WTC11 (cell line): ENCODE data around the gene PAMR1. TPM values are rescaled to one million over a fixed set of nuclear protein-coding genes. Genes with fewer than 3 reads are reported as not detected.

Source experiments
- ATAC-seq: fragments of 200-7000 bp; cut with Tn5 transposase; 2 replicates; pipeline ENCODE4 v1.10.0; 2021; ENCODE audit warnings: mild to moderate bottlenecking, moderate library complexity
- CTCF ChIA-PET: fragments of 300-600 bp; sonication (Branson Sonifier 250); formaldehyde crosslinking; loops from one replicate; lab custom pipeline; 2021; ENCODE audit warnings: antibody characterized with exemption; lab: Charles Lee
- POLR2A ChIA-PET: fragments of 350-600 bp; sonication (Branson Sonifier 250); formaldehyde crosslinking; loops from one replicate; lab custom pipeline; 2021; ENCODE audit warnings: antibody characterized with exemption; lab: Charles Lee
- DNase-seq: peaks from one replicate; pipeline ENCODE4 v3.0.0; 2021; ENCODE audit warnings: low spot score
- H3K27ac Mint-ChIP-seq: 2 replicates; pipeline ENCODE4 v1.8.0; 2021; ENCODE audit warnings: mixed read lengths
- H3K27me3 Mint-ChIP-seq: 2 replicates; pipeline ENCODE4 v1.8.0; 2021; ENCODE audit warnings: low read depth, mild to moderate bottlenecking, moderate library complexity, mixed read lengths
- H3K36me3 Mint-ChIP-seq: 2 replicates; pipeline ENCODE4 v1.8.0; 2021; ENCODE audit warnings: mixed read lengths
- H3K4me1 Mint-ChIP-seq: 2 replicates; pipeline ENCODE4 v1.8.0; 2022; ENCODE audit warnings: mixed read lengths
- H3K4me3 Mint-ChIP-seq: 2 replicates; pipeline ENCODE4 v1.8.0; 2021; ENCODE audit warnings: mild to moderate bottlenecking, moderate library complexity, mixed read lengths
- H3K9me3 Mint-ChIP-seq: 2 replicates; pipeline ENCODE4 v1.8.0; 2021; ENCODE audit warnings: mixed read lengths
- AR ChIP-seq: fragments of 250-450 bp; sonication (Bioruptor Pico); IDR thresholded peaks from 2 replicates; pipeline ENCODE4 v1.9.0; 2021; ENCODE audit warnings: mild to moderate bottlenecking
- ATF1 ChIP-seq: sonication (generic); formaldehyde crosslinking; IDR thresholded peaks from 2 replicates; pipeline ENCODE4 v1.8.1; 2023; ENCODE audit warnings: mild to moderate bottlenecking, moderate library complexity, missing genetic modification reagents
- ATF3 ChIP-seq: sonication (generic); formaldehyde crosslinking; conservative IDR thresholded peaks from 2 replicates; pipeline ENCODE4 v1.8.1; 2022; ENCODE audit warnings: mild to moderate bottlenecking, missing genetic modification reagents
- CREM ChIP-seq: sonication (generic); formaldehyde crosslinking; IDR thresholded peaks from 2 replicates; pipeline ENCODE4 v1.8.1; 2022; ENCODE audit warnings: mild to moderate bottlenecking, missing genetic modification reagents, moderate library complexity
- CTCF ChIP-seq: fragments of 200-600 bp; IDR thresholded peaks from 2 replicates; pipeline ENCODE4 v1.8.0; 2022; ENCODE audit warnings: antibody characterized with exemption
- ESRRA ChIP-seq: sonication (generic); formaldehyde crosslinking; IDR thresholded peaks from 2 replicates; pipeline ENCODE4 v1.8.1; 2022; ENCODE audit warnings: mild to moderate bottlenecking, missing genetic modification reagents, borderline replicate concordance
- ETV6 ChIP-seq: sonication (generic); formaldehyde crosslinking; IDR thresholded peaks from 2 replicates; pipeline ENCODE4 v1.8.1; 2022; ENCODE audit warnings: mild to moderate bottlenecking, missing genetic modification reagents
- FOXK1 ChIP-seq: sonication (generic); formaldehyde crosslinking; IDR thresholded peaks from 2 replicates; pipeline ENCODE4 v1.8.0; 2022; ENCODE audit warnings: mild to moderate bottlenecking, moderate library complexity, missing genetic modification reagents
- FOXP1 ChIP-seq: sonication (generic); formaldehyde crosslinking; IDR thresholded peaks from 2 replicates; pipeline ENCODE4 v1.8.0; 2022; ENCODE audit warnings: missing genetic modification reagents, mild to moderate bottlenecking, moderate library complexity, borderline replicate concordance
- GTF2I ChIP-seq: fragments of 250-450 bp; sonication (Bioruptor Pico); conservative IDR thresholded peaks from 2 replicates; pipeline ENCODE4 v1.4.0; 2021; ENCODE audit warnings: mild to moderate bottlenecking
- HMGA2 ChIP-seq: fragments of 250-450 bp; sonication (Bioruptor Pico); IDR thresholded peaks from 2 replicates; pipeline ENCODE4 v1.4.0; 2021; ENCODE audit warnings: mild to moderate bottlenecking, moderate library complexity
- JUN ChIP-seq: sonication (generic); formaldehyde crosslinking; IDR thresholded peaks from 2 replicates; pipeline ENCODE4 v1.8.0; 2023; ENCODE audit warnings: mild to moderate bottlenecking, missing genetic modification reagents
- MYBL2 ChIP-seq: sonication (generic); formaldehyde crosslinking; IDR thresholded peaks from 2 replicates; pipeline ENCODE4 v1.8.1; 2023; ENCODE audit warnings: mild to moderate bottlenecking, moderate library complexity, missing genetic modification reagents
- NFYB ChIP-seq: sonication (generic); formaldehyde crosslinking; conservative IDR thresholded peaks from 2 replicates; pipeline ENCODE4 v1.8.0; 2022; ENCODE audit warnings: low read depth, missing genetic modification reagents
- OVOL2 ChIP-seq: fragments of 250-450 bp; sonication (Bioruptor Pico); IDR thresholded peaks from 2 replicates; pipeline ENCODE4 v1.9.0; 2021; ENCODE audit warnings: mild to moderate bottlenecking, borderline replicate concordance
- PRRX2 ChIP-seq: fragments of 250-450 bp; sonication (Bioruptor Pico); IDR thresholded peaks from 2 replicates; pipeline ENCODE4 v1.8.0; 2021; ENCODE audit warnings: mild to moderate bottlenecking
- TEAD1 ChIP-seq: sonication (generic); formaldehyde crosslinking; IDR thresholded peaks from 2 replicates; pipeline ENCODE4 v1.8.0; 2022; ENCODE audit warnings: mild to moderate bottlenecking, missing genetic modification reagents
- ZNF263 ChIP-seq: sonication (generic); formaldehyde crosslinking; IDR thresholded peaks from 2 replicates; pipeline ENCODE4 v1.8.1; 2022; ENCODE audit warnings: low read depth, mild to moderate bottlenecking, moderate library complexity, missing genetic modification reagents
- ZNF416 ChIP-seq: fragments of 250-450 bp; sonication (Bioruptor Pico); IDR thresholded peaks from 2 replicates; pipeline ENCODE4 v1.9.0; 2021; ENCODE audit warnings: mild to moderate bottlenecking, inconsistent platforms
- ZNF512 ChIP-seq: sonication (generic); formaldehyde crosslinking; IDR thresholded peaks from 2 replicates; pipeline ENCODE4 v1.8.1; 2022; ENCODE audit warnings: missing genetic modification reagents, borderline replicate concordance
- ZSCAN18 ChIP-seq: fragments of 250-450 bp; sonication (Bioruptor Pico); IDR thresholded peaks from 2 replicates; pipeline ENCODE4 v2.1.2; 2022; ENCODE audit warnings: mild to moderate bottlenecking, moderate library complexity
- total RNA-seq: library from RNA; stranded (reverse); gene quantifications from 3 replicates; pipeline ENCODE4 v1.2.3, GENCODE V29; 2021

PAMR1 gene
- total RNA-seq, 1 experiment from 2014 or later, result 3.2 TPM

- ChIA-PET CTCF (no interaction called here), POLR2A (no interaction called here)
- Mint-ChIP-seq H3K27ac (peak overlapping the region; percentile 48; the same call in 1 of the 2 replicates), H3K4me1 (peaks cover 17% of the 10 kb centered on the region), H3K27me3 (peaks cover 3% of the 10 kb centered on the region; the same call in 1 of the 2 replicates), H3K9me3 (no peaks in the 10 kb centered on the region), H3K36me3 (no peaks in the 10 kb centered on the region), H3K4me3 (no peak overlapping the region)
- DNase-seq, result no peak
- ATAC-seq, result peak; percentile 86
- TF ChIP-seq CTCF (0 out of 2 replicates have a peak, but pooled peaks have one; percentile 12), PRRX2 (no peak)
Measured at GRCh38 chr11:35554491-35555437, 29.3 kb upstream of the PAMR1 start.

- H3K4me3 Mint-ChIP-seq, result no peak overlapping the region
- POLR2A ChIA-PET, result no interaction called here
- TF ChIP-seq GTF2I (CRISPR knock-in tag) (no peak), OVOL2 (CRISPR knock-in tag) (no peak), ZNF512 (no peak), ZNF416 (no peak), ZSCAN18 (CRISPR knock-in tag) (no peak), MYBL2 (CRISPR knock-in tag) (no peak), ATF3 (CRISPR knock-in tag) (no peak), ZNF263 (CRISPR knock-in tag) (no peak), ATF1 (no peak), FOXP1 (CRISPR knock-in tag) (no peak), FOXK1 (no peak), HMGA2 (CRISPR knock-in tag) (no peak), CREM (CRISPR knock-in tag) (no peak), ESRRA (CRISPR knock-in tag) (no peak), NFYB (CRISPR knock-in tag) (no peak), TEAD1 (CRISPR knock-in tag) (no peak), ETV6 (no peak), AR (no peak), JUN (no peak)
- TF ChIP-seq, all 79 proteins: peak for 0
- no peaks in the 10 kb centered on the region for H3K36me3 Mint-ChIP-seq
- DNase-seq (no peak), ATAC-seq (no peak)
- H3K27me3 Mint-ChIP-seq, result no peaks in the 10 kb centered on the region; the same call in 1 of the 2 replicates
- CTCF ChIA-PET, result no interaction called here
- H3K9me3 Mint-ChIP-seq, result no peaks in the 10 kb centered on the region
- H3K27ac Mint-ChIP-seq, result no peak overlapping the region
- peaks cover 23% of the 10 kb centered on the region for H3K4me1 Mint-ChIP-seq
Measured at GRCh38 chr11:35553831-35554230, 28.4 kb upstream of the PAMR1 start.
